ENCODE data around the gene DENND1A.

GRCh38 chr9:123620239-123620638 is 309.7 kb downstream of the DENND1A start:
- TF ChIP-seq POLR2AphosphoS5 (IDR thresholded peaks at IDR 0.05; ENCODE audit: borderline replicate concordance, low read depth, low read length) (no peak), EZH2 (IDR thresholded peaks at IDR 0.05) (no peak)
